Breast epithelium (tissue), 3 donors: Measurements from ENCODE around the gene CHMP4A.

Source experiments
- CTCF ChIP-seq, 3 donors: fragments of 450-650 bp; IDR thresholded peaks; one replicate each; pipeline ENCODE4 v1.5.1; 2016 to 2017; ENCODE audit warnings: antibody characterized with exemption in 3 of 3, mild to moderate bottlenecking in 3 of 3, moderate library complexity in 3 of 3
- POLR2AphosphoS5 ChIP-seq, 3 donors: sonication (generic); formaldehyde crosslinking; IDR thresholded peaks; one replicate each; pipeline ENCODE4 v1.6.1; 2017; ENCODE audit warnings: antibody characterized with exemption in 3 of 3

GRCh38 chr14:24216345-24216699 is 3.0 kb upstream of the CHMP4A start:
- TF ChIP-seq CTCF (IDR thresholded peaks at IDR 0.05) (no peak), POLR2AphosphoS5 (IDR thresholded peaks at IDR 0.05) (no peak)
